GM12878 (cell line): Measurements from ENCODE around the gene SAPCD2. TPM values are rescaled to one million over a fixed set of nuclear protein-coding genes. Genes with fewer than 3 reads are reported as not detected.

Experiments used
- ATAC-seq: fragments of 200-7000 bp; cut with Tn5 transposase; 3 replicates; pipeline ENCODE4 v1.9.1; 2020; ENCODE audit warnings: mild to moderate bottlenecking, moderate library complexity
- BruUV-seq: library from RNA; stranded (reverse); fragments of 400-500 nt; replicated peaks from 2 replicates; lab custom pipeline; 2021; lab: Mats Ljungman, UMichigan
- CTCF ChIA-PET: fragments of 300-600 bp; sonication (Branson Sonifier 250); formaldehyde crosslinking; extraction: SDS; loops from one replicate; lab custom pipeline; 2021; ENCODE audit warnings: inconsistent platforms; lab: Yijun Ruan, JAX
- POLR2A ChIA-PET: fragments of 350-600 bp; formaldehyde crosslinking; extraction: SDS; loops from one replicate; lab custom pipeline; 2021; ENCODE audit warnings: inconsistent platforms; lab: Charles Lee
- RAD21 ChIA-PET: fragments of 300-600 bp; sonication (Branson Sonifier 250); formaldehyde crosslinking; loops from one replicate; lab custom pipeline; 2023; ENCODE audit warnings: antibody characterized with exemption; ENCODE audit not compliant: unreplicated experiment; lab: Charles Lee
- SMC1A ChIA-PET: fragments of 300-600 bp; sonication (Branson Sonifier 250); formaldehyde crosslinking; loops from one replicate; lab custom pipeline; 2023; ENCODE audit not compliant: unreplicated experiment, uncharacterized antibody; lab: Charles Lee
- DNase-seq: peaks from one replicate; pipeline ENCODE4 v3.0.0-alpha.2; 2011; ENCODE audit warnings: low read depth, low spot score
- FAIRE-seq: peaks from 3 replicates; lab custom pipeline; 2011; peaks lifted over from hg19 to GRCh38; lab: Jason Lieb, UNC
- H2AFZ ChIP-seq: 2 replicates; pipeline ENCODE4 v1.6.0; 2011; ENCODE audit warnings: low read depth, low read length, control low read depth; ENCODE audit not compliant: control insufficient read depth
- H3K27ac ChIP-seq: 2 replicates; pipeline ENCODE4 v1.5.1; 2011; ENCODE audit warnings: control low read depth; ENCODE audit not compliant: control insufficient read depth, insufficient read depth
- H3K27me3 ChIP-seq, 2 experiments: replicated peaks in 1 of 2; 2 replicates each; pipeline versions ENCODE4 v1.6.0 to v1.6.1; 2011; ENCODE audit warnings: low read length in 1 of 2; ENCODE audit not compliant: control insufficient read depth in 2 of 2, insufficient read depth in 2 of 2
- H3K36me3 ChIP-seq, 2 experiments: 2 replicates each; pipeline ENCODE4 v1.5.1; 2011; ENCODE audit warnings: low read length in 1 of 2; ENCODE audit not compliant: control insufficient read depth in 2 of 2, insufficient read depth in 2 of 2
- H3K4me1 ChIP-seq: 2 replicates; pipeline ENCODE4 v1.6.1; 2011; ENCODE audit warnings: mild to moderate bottlenecking, low read length, moderate library complexity, mixed read lengths; ENCODE audit not compliant: control insufficient read depth, insufficient read depth
- H3K4me2 ChIP-seq: 2 replicates; pipeline ENCODE4 v1.6.0; 2011; ENCODE audit warnings: control low read depth; ENCODE audit not compliant: control insufficient read depth, insufficient read depth
- H3K4me3 ChIP-seq: fragments of 200-600 bp; sonication (generic); 2 replicates; pipeline ENCODE4 v1.5.1; 2016
- H3K79me2 ChIP-seq: 2 replicates; pipeline ENCODE4 v1.6.0; 2011; ENCODE audit warnings: low read length; ENCODE audit not compliant: control insufficient read depth, insufficient read depth
- H3K9ac ChIP-seq: 2 replicates; pipeline ENCODE4 v1.8.0; 2011; ENCODE audit warnings: low read length, control low read depth, mixed read lengths; ENCODE audit not compliant: control insufficient read depth, insufficient read depth
- H3K9me3 ChIP-seq: replicated peaks from 3 replicates; pipeline ENCODE4 v1.5.1; 2011; ENCODE audit warnings: mild to moderate bottlenecking, low read length; ENCODE audit not compliant: control insufficient read depth, insufficient read depth
- H4K20me1 ChIP-seq: 2 replicates; pipeline ENCODE4 v1.6.0; 2011; ENCODE audit not compliant: control insufficient read depth, insufficient read depth
- BHLHE40 ChIP-seq, 2 experiments: fragments of 450-650 bp in 1 of 2; IDR thresholded peaks; 2 replicates each; pipeline ENCODE4 v1.6.1; 2011 to 2017; ENCODE audit warnings: low read depth in 2 of 2, borderline replicate concordance in 1 of 2, improper control_type of control experiment in 1 of 2, low read length in 1 of 2, mild to moderate bottlenecking in 1 of 2
- CEBPB ChIP-seq, 2 experiments: fragments of 150-350 bp in 1 of 2; IDR thresholded peaks; 2 replicates each; pipeline ENCODE4 v1.6.1; 2012 to 2014; ENCODE audit warnings: low read depth in 2 of 2, low read length in 2 of 2, borderline replicate concordance in 1 of 2, inconsistent platforms in 1 of 2
- CUX1 ChIP-seq: IDR thresholded peaks from 2 replicates; pipeline ENCODE4 v1.6.1; 2012; ENCODE audit warnings: improper control_type of control experiment, low read depth, low read length; ENCODE audit not compliant: insufficient replicate concordance
- FOS ChIP-seq: IDR thresholded peaks from 3 replicates; pipeline ENCODE4 v1.6.1; 2011; ENCODE audit warnings: borderline replicate concordance; ENCODE audit not compliant: insufficient read length; ENCODE audit errors: extremely low read depth
- KLF5 ChIP-seq: fragments of 450-650 bp; IDR thresholded peaks from 2 replicates; pipeline ENCODE4 v1.6.1; 2014; ENCODE audit warnings: mild to moderate bottlenecking; ENCODE audit not compliant: partially characterized antibody
- RAD21 ChIP-seq: IDR thresholded peaks from 2 replicates; pipeline ENCODE4 v1.6.1; 2011; ENCODE audit warnings: mild to moderate bottlenecking, low read depth, low read length, moderate library complexity; ENCODE audit not compliant: insufficient read depth
- SIX5 ChIP-seq: IDR thresholded peaks from 2 replicates; pipeline ENCODE4 v1.6.1; 2011; ENCODE audit warnings: mild to moderate bottlenecking, low read depth, low read length, moderate library complexity; ENCODE audit not compliant: severe bottlenecking
- SMC3 ChIP-seq: IDR thresholded peaks from 2 replicates; pipeline ENCODE4 v1.6.1; 2011; ENCODE audit warnings: low read length, improper control_type of control experiment, borderline replicate concordance
- STAT3 ChIP-seq: IDR thresholded peaks from 2 replicates; pipeline ENCODE4 v1.6.1; 2011; ENCODE audit warnings: low read depth, low read length, improper control_type of control experiment
- ZNF384 ChIP-seq: IDR thresholded peaks from 2 replicates; pipeline ENCODE4 v1.6.1; 2012; ENCODE audit warnings: low read depth, mild to moderate bottlenecking, low read length, improper control_type of control experiment, borderline replicate concordance
- WGBS: methylation state at CpG from one replicate; pipeline ENCODE4 v1.1.6; 2016; ENCODE audit warnings: low lambda C conversion rate; ENCODE audit not compliant: insufficient replicate concordance, insufficient coverage; ENCODE audit errors: missing lambda C conversion rate; 5-methylcytosine and 5-hydroxymethylcytosine counted together
- in situ Hi-C: fragments of 300-500 bp; cut with MboI; formaldehyde crosslinking; loops from 9 replicates; pipeline ENCODE4 v1.14.3; 2018; ENCODE audit warnings: mixed read lengths
- intact Hi-C: fragments of 100-400 bp; cut with micrococcal nuclease; formaldehyde crosslinking; loops from one replicate; pipeline ENCODE4 v1.14.2; 2022; ENCODE audit not compliant: unreplicated experiment
- polyA plus RNA-seq, 11 experiments: library from polyadenylated mRNA; depleted of rRNA in 4 of 11; unstranded in 6 of 11; stranded (reverse) in 5 of 11; fragments of >200 nt; fragmentation: Nextera tagmentation in 4 of 11; fragmentation: Illumina TruSeq in 1 of 11; extraction: Ambion mirVana in 4 of 11; extraction: Trizol in 1 of 11; gene quantifications; 1 replicate in 1 of 11; 2 replicates in 10 of 11; pipeline versions ENCODE4 v1.2.1 to v1.2.3, GENCODE V29; 2011 to 2016; ENCODE audit warnings: inconsistent platforms in 2 of 11, missing spikeins in 2 of 11, low read depth in 1 of 11
- total RNA-seq, 4 experiments: library from RNA; depleted of rRNA in 3 of 4; stranded (reverse); fragments of >200 nt in 3 of 4; fragmentation: Illumina TruSeq in 1 of 4; extraction: Trizol in 1 of 4; gene quantifications; 2 replicates each; pipeline versions ENCODE4 v1.2.1 to v1.2.3, GENCODE V29; 2013 to 2021
- TF ChIP-seq, protein P1 (sequence below): IDR thresholded peaks from 2 replicates; pipeline ENCODE4 v1.6.1; 2011; ENCODE audit warnings: mild to moderate bottlenecking, low read depth, low read length, moderate library complexity; ENCODE audit not compliant: insufficient replicate concordance
- TF ChIP-seq, protein P2 (sequence below): fragments of 450-650 bp; conservative IDR thresholded peaks from 2 replicates; pipeline ENCODE4 v1.6.1; 2017; ENCODE audit warnings: mild to moderate bottlenecking, moderate library complexity

Gene SAPCD2
- total and polyA plus RNA-seq, 10 of the 15 experiments (the other 5 are each of a cell fraction or from before 2014, with no cell fraction given): 1.6 to 35.2 (median 7.2) TPM

DNA sequence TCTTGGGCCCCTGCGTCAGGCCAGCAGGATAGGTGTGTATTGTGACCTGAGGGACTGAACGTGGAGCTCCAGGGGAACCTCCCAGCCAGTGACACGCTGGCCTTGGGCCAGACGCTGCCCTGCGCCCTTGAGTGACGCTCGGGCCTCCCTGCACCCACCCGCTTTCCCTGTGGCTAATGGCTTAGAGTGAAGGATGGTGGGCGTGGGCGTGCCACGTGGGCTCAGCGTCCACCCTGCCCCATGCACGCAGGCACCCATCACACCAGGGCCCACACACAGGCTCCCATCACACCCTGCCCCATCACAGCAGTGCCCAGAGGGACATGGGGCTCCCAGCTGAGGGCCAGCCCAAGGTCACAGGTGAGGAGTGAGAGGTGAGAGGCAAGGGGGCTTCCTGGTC is 33.3 kb downstream of the SAPCD2 start (continued):
- TF ChIP-seq, protein P1, sequence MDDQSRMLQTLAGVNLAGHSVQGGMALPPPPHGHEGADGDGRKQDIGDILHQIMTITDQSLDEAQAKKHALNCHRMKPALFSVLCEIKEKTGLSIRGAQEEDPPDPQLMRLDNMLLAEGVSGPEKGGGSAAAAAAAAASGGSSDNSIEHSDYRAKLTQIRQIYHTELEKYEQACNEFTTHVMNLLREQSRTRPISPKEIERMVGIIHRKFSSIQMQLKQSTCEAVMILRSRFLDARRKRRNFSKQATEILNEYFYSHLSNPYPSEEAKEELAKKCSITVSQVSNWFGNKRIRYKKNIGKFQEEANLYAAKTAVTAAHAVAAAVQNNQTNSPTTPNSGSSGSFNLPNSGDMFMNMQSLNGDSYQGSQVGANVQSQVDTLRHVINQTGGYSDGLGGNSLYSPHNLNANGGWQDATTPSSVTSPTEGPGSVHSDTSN: no peak
- TF ChIP-seq SIX5 (no peak), ZNF384 (no peak), RAD21 (no peak), BHLHE40 (IDR thresholded peaks at IDR 0.05; ENCODE audit: borderline replicate concordance in 1 of 2, low read depth in 2 of 2, low read length in 1 of 2) (no peak), KLF5 (no peak)

DNA sequence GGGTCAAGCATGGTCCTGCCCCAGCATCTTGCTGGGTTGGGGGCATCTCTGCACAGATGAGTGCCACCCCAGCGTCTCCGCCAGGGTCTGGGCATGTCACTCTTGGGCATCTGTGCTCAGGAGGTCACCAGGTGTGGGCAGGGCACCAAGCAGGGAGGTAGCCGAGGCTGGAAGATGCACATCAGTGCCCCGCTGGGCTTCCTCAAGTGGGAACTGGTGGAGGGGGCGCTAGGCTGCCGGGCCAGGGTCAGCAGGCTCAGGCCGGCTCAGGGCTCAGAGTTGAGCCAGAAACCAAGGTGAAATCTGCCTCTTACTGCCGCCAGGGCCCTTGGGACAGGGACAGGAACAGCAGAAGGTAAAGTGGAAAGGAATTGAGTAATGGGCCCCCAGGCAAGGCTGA is 34.4 kb downstream of the SAPCD2 start:
- no peak for FAIRE-seq
- no peak for TF ChIP-seq CUX1
- TF ChIP-seq CEBPB (IDR thresholded peaks at IDR 0.05; ENCODE audit: borderline replicate concordance in 1 of 2, low read depth in 2 of 2, low read length in 2 of 2): no peak
- no peak for TF ChIP-seq SMC3
- TF ChIP-seq FOS: no peak
- TF ChIP-seq STAT3: no peak
- TF ChIP-seq, protein P2, sequence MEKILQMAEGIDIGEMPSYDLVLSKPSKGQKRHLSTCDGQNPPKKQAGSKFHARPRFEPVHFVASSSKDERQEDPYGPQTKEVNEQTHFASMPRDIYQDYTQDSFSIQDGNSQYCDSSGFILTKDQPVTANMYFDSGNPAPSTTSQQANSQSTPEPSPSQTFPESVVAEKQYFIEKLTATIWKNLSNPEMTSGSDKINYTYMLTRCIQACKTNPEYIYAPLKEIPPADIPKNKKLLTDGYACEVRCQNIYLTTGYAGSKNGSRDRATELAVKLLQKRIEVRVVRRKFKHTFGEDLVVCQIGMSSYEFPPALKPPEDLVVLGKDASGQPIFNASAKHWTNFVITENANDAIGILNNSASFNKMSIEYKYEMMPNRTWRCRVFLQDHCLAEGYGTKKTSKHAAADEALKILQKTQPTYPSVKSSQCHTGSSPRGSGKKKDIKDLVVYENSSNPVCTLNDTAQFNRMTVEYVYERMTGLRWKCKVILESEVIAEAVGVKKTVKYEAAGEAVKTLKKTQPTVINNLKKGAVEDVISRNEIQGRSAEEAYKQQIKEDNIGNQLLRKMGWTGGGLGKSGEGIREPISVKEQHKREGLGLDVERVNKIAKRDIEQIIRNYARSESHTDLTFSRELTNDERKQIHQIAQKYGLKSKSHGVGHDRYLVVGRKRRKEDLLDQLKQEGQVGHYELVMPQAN: no peak

More for the DNA sequence above, 34.4 kb downstream of the SAPCD2 start:
- ATAC-seq (no peak), DNase-seq (no peak)
- no peaks in the 10 kb centered on the region for H4K20me1 ChIP-seq
- SMC1A ChIA-PET: interaction anchor here (0.8 to 5.2 kb wide), 13 partner anchors 13 to 259 kb away, joined by 3 to 77 read pairs (median 5); partner anchors contain the start of gene CLIC3
- H3K4me2 ChIP-seq: no peak overlapping the region
- POLR2A ChIA-PET: interaction anchor here (1.1 to 2.6 kb wide), 4 partner anchors 9 to 246 kb away, joined by 4 to 19 read pairs (median 4); partner anchors contain the start of gene TMEM141
- no peaks in the 10 kb centered on the region for H3K9me3 ChIP-seq
- H3K36me3 ChIP-seq: no peaks in the 10 kb centered on the region
- WGBS: 44% methylated on average over 8 of the region's 8 CpGs
- peaks cover 26% of the 10 kb centered on the region for H3K4me1 ChIP-seq
- H2AFZ ChIP-seq: no peak overlapping the region
- H3K27ac ChIP-seq: no peak overlapping the region
- intact Hi-C loops: loop anchor here (1.0 to 5.0 kb wide), 3 partner anchors 88 to 249 kb away; partner anchors contain the start of gene PHPT1
- no peaks in the 10 kb centered on the region for H3K27me3 ChIP-seq
- H3K4me3 ChIP-seq: no peak overlapping the region
- BruUV-seq: no TSS peak
- no peaks in the 10 kb centered on the region for H3K79me2 ChIP-seq
- CTCF ChIA-PET: interaction anchor here (0.6 to 4.4 kb wide), 39 partner anchors 9 to 328 kb away, joined by 3 to 163 read pairs (median 7); partner anchors contain the start of genes AJM1, CLIC3, FBXW5 and NPDC1
- in situ Hi-C loops: loop anchor here (5.0 kb wide), 2 partner anchors 89 to 239 kb away; partner anchors contain the start of genes C8G and CCDC183
- RAD21 ChIA-PET: interaction anchor here (0.9 to 3.8 kb wide), 15 partner anchors 11 to 270 kb away, joined by 3 to 109 read pairs (median 4); partner anchors contain the start of gene TMEM141
- H3K9ac ChIP-seq: no peak overlapping the region
